ENCODE results near the gene BMP3. TPM values are rescaled to one million over a fixed set of nuclear protein-coding genes. Genes with fewer than 3 reads are reported as not detected.
A peak's percentile ranks its signal among the peaks of the same experiment; 100 is the strongest.

The BMP3 gene, protein sequence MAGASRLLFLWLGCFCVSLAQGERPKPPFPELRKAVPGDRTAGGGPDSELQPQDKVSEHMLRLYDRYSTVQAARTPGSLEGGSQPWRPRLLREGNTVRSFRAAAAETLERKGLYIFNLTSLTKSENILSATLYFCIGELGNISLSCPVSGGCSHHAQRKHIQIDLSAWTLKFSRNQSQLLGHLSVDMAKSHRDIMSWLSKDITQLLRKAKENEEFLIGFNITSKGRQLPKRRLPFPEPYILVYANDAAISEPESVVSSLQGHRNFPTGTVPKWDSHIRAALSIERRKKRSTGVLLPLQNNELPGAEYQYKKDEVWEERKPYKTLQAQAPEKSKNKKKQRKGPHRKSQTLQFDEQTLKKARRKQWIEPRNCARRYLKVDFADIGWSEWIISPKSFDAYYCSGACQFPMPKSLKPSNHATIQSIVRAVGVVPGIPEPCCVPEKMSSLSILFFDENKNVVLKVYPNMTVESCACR
- 10 to 100 TPM in 1 of 4 donors, 1 to 10 TPM in 1, under 1 TPM in 1, not detected in 1; 0.45 to 14.1 (median 7.8) TPM for polyA plus RNA-seq
- long read RNA-seq, donor 1, full-length matches to known transcripts = 3 of 33 reads
- long read RNA-seq, donor 1, partial matches to known transcripts = 30 of 33 reads
- long read RNA-seq, donor 1, other reads (novel, unspliced or antisense) = 0 of 33 reads
- long read RNA-seq, donor 2 = 0 reads
- long read RNA-seq, donor 3, full-length matches to known transcripts = 1 of 16 reads
- long read RNA-seq, donor 3, partial matches to known transcripts = 15 of 16 reads
- long read RNA-seq, donor 3, other reads (novel, unspliced or antisense) = 0 of 16 reads
- long read RNA-seq, donor 4 = 0 reads
- long read RNA-seq, donor 5 = 0 reads
- long read RNA-seq, donor 6, full-length matches to known transcripts = 1 of 1 reads
- long read RNA-seq, donor 6, partial matches to known transcripts = 0 of 1 reads
- long read RNA-seq, donor 6, other reads (novel, unspliced or antisense) = 0 of 1 reads
- long read RNA-seq, donor 7 = 0 reads
- long read RNA-seq, donor 8 = 0 reads
- long read RNA-seq, donor 9, full-length matches to known transcripts = 1 of 1 reads
- long read RNA-seq, donor 9, partial matches to known transcripts = 0 of 1 reads
- long read RNA-seq, donor 9, other reads (novel, unspliced or antisense) = 0 of 1 reads
- long read RNA-seq, donor 10, full-length matches to known transcripts = 3 of 3 reads
- long read RNA-seq, donor 10, partial matches to known transcripts = 0 of 3 reads
- long read RNA-seq, donor 10, other reads (novel, unspliced or antisense) = 0 of 3 reads

- Histone ChIP-seq H3K27me3 (ENCODE audit: control insufficient read depth in 3 of 3, insufficient read depth in 3 of 3, low read length in 3 of 3) (peaks cover 0 to 12% (median 10%) of the 10 kb centered on the region in 3 donors), H3K9me3 (ENCODE audit: control insufficient read depth in 2 of 2, insufficient read depth in 1 of 2, low read depth in 1 of 2, low read length in 1 of 2) (no peaks in the 10 kb centered on the region), H3K36me3 (ENCODE audit: control insufficient read depth in 3 of 3, insufficient read depth in 2 of 3, low read depth in 1 of 3, low read length in 3 of 3) (no peaks in the 10 kb centered on the region), H3K4me3 (ENCODE audit: low read depth in 1 of 3, low read length in 3 of 3) (peak within 1 kb of the TSS; percentile 34 to 72 (median 70)), H3K27ac (ENCODE audit: low read depth in 1 of 3, low read length in 2 of 3) (peak within 1 kb of the TSS; percentile 14 to 58 (median 55)), H3K4me1 (ENCODE audit: control insufficient read depth in 3 of 3, insufficient read depth in 2 of 3, low read depth in 1 of 3, low read length in 2 of 3) (peaks cover 0 to 4% (median 0%) of the 10 kb centered on the region in 3 donors)
- 1 to 2% (median 1%) methylated on average over 42 to 43 of the region's 43 CpGs for WGBS, 3 donors
- DNase-seq = peak in 1 of 2 donors; percentile 82
- no peak for FAIRE-seq
These were observed at the start of gene BMP3 for GRCh38 chr4:81030061-81030980. TSS of gene BMP3 (plus strand) at chr4:81030708. CDS start at chr4:81031285, 577 bp downstream.

- FAIRE-seq (no peak), DNase-seq (no peak)
- Histone ChIP-seq H3K27me3 (ENCODE audit: control insufficient read depth in 3 of 3, insufficient read depth in 3 of 3, low read length in 3 of 3) (no peaks in the 10 kb centered on the region), H3K27ac (ENCODE audit: low read depth in 1 of 3, low read length in 2 of 3) (no peak overlapping the region), H3K4me1 (ENCODE audit: control insufficient read depth in 3 of 3, insufficient read depth in 2 of 3, low read depth in 1 of 3, low read length in 2 of 3) (peaks cover 0 to 3% (median 0%) of the 10 kb centered on the region in 3 donors), H3K4me3 (ENCODE audit: low read depth in 1 of 3, low read length in 3 of 3) (no peak overlapping the region), H3K36me3 (ENCODE audit: control insufficient read depth in 3 of 3, insufficient read depth in 2 of 3, low read depth in 1 of 3, low read length in 3 of 3) (no peaks in the 10 kb centered on the region), H3K9me3 (ENCODE audit: control insufficient read depth in 2 of 2, insufficient read depth in 1 of 2, low read depth in 1 of 2, low read length in 1 of 2) (no peaks in the 10 kb centered on the region)
These were observed 44.5 kb upstream of the BMP3 start for GRCh38 chr4:80986011-80986410.

- Histone ChIP-seq H3K27me3 (ENCODE audit: control insufficient read depth in 3 of 3, insufficient read depth in 3 of 3, low read length in 3 of 3) (no peaks in the 10 kb centered on the region), H3K4me3 (ENCODE audit: low read depth in 1 of 3, low read length in 3 of 3) (no peak overlapping the region), H3K4me1 (ENCODE audit: control insufficient read depth in 3 of 3, insufficient read depth in 2 of 3, low read depth in 1 of 3, low read length in 2 of 3) (peaks cover 0 to 3% (median 0%) of the 10 kb centered on the region in 3 donors), H3K27ac (ENCODE audit: low read depth in 1 of 3, low read length in 2 of 3) (no peak overlapping the region), H3K9me3 (ENCODE audit: control insufficient read depth in 2 of 2, insufficient read depth in 1 of 2, low read depth in 1 of 2, low read length in 1 of 2) (no peaks in the 10 kb centered on the region), H3K36me3 (ENCODE audit: control insufficient read depth in 3 of 3, insufficient read depth in 2 of 3, low read depth in 1 of 3, low read length in 3 of 3) (no peaks in the 10 kb centered on the region)
- FAIRE-seq (peak; percentile 62), DNase-seq (peak; percentile 74 to 77)
- 0 to 10% (median 8%) methylated on average over 2 of the region's 2 CpGs for WGBS, 3 donors
These were observed 40.5 kb upstream of the BMP3 start for GRCh38 chr4:80989921-80990544.

GRCh38 chr4:80990851-80991250 lies 39.7 kb upstream of the BMP3 start:
- FAIRE-seq = no peak
- H3K4me1 ChIP-seq (ENCODE audit: control insufficient read depth in 3 of 3, insufficient read depth in 2 of 3, low read depth in 1 of 3, low read length in 2 of 3) = peaks cover 0 to 3% (median 0%) of the 10 kb centered on the region in 3 donors
- no peaks in the 10 kb centered on the region for H3K27me3 ChIP-seq (ENCODE audit: control insufficient read depth in 3 of 3, insufficient read depth in 3 of 3, low read length in 3 of 3)
- H3K27ac ChIP-seq (ENCODE audit: low read depth in 1 of 3, low read length in 2 of 3) = no peak overlapping the region
- H3K4me3 ChIP-seq (ENCODE audit: low read depth in 1 of 3, low read length in 3 of 3) = no peak overlapping the region
- no peaks in the 10 kb centered on the region for H3K36me3 ChIP-seq (ENCODE audit: control insufficient read depth in 3 of 3, insufficient read depth in 2 of 3, low read depth in 1 of 3, low read length in 3 of 3)
- no peaks in the 10 kb centered on the region for H3K9me3 ChIP-seq (ENCODE audit: control insufficient read depth in 2 of 2, insufficient read depth in 1 of 2, low read depth in 1 of 2, low read length in 1 of 2)
- 59 to 86% (median 62%) methylated on average over 2 of the region's 2 CpGs for WGBS, 3 donors
- no peak for DNase-seq

GRCh38 chr4:80999943-81000342 lies 30.6 kb upstream of the BMP3 start:
- no peaks in the 10 kb centered on the region for H3K27me3 ChIP-seq (ENCODE audit: control insufficient read depth in 3 of 3, insufficient read depth in 3 of 3, low read length in 3 of 3)
- no peak overlapping the region for H3K4me3 ChIP-seq (ENCODE audit: low read depth in 1 of 3, low read length in 3 of 3)
- no peak for DNase-seq
- FAIRE-seq = no peak
- peaks cover 0 to 3% of the 10 kb centered on the region in 2 donors for H3K9me3 ChIP-seq (ENCODE audit: control insufficient read depth in 2 of 2, insufficient read depth in 1 of 2, low read depth in 1 of 2, low read length in 1 of 2)
- no peaks in the 10 kb centered on the region for H3K36me3 ChIP-seq (ENCODE audit: control insufficient read depth in 3 of 3, insufficient read depth in 2 of 3, low read depth in 1 of 3, low read length in 3 of 3)
- WGBS, 3 donors = 81 to 86% (median 86%) methylated on average over 3 of the region's 3 CpGs
- peaks cover 0 to 11% (median 0%) of the 10 kb centered on the region in 3 donors for H3K4me1 ChIP-seq (ENCODE audit: control insufficient read depth in 3 of 3, insufficient read depth in 2 of 3, low read depth in 1 of 3, low read length in 2 of 3)
- H3K27ac ChIP-seq (ENCODE audit: low read depth in 1 of 3, low read length in 2 of 3) = no peak overlapping the region

GRCh38 chr4:81003597-81004111 lies 26.9 kb upstream of the BMP3 start:
- Histone ChIP-seq H3K27ac (ENCODE audit: low read depth in 1 of 3, low read length in 2 of 3) (peak overlapping the region in 1 of 3 donors; percentile 66), H3K4me1 (ENCODE audit: control insufficient read depth in 3 of 3, insufficient read depth in 2 of 3, low read depth in 1 of 3, low read length in 2 of 3) (peaks cover 0 to 11% (median 0%) of the 10 kb centered on the region in 3 donors), H3K27me3 (ENCODE audit: control insufficient read depth in 3 of 3, insufficient read depth in 3 of 3, low read length in 3 of 3) (no peaks in the 10 kb centered on the region), H3K4me3 (ENCODE audit: low read depth in 1 of 3, low read length in 3 of 3) (no peak overlapping the region), H3K36me3 (ENCODE audit: control insufficient read depth in 3 of 3, insufficient read depth in 2 of 3, low read depth in 1 of 3, low read length in 3 of 3) (no peaks in the 10 kb centered on the region), H3K9me3 (ENCODE audit: control insufficient read depth in 2 of 2, insufficient read depth in 1 of 2, low read depth in 1 of 2, low read length in 1 of 2) (peaks cover 0 to 3% of the 10 kb centered on the region in 2 donors)
- peak; percentile 71 to 75 for DNase-seq
- WGBS, 3 donors = 4 to 38% (median 12%) methylated on average over 2 of the region's 2 CpGs
- no peak for FAIRE-seq

DNA sequence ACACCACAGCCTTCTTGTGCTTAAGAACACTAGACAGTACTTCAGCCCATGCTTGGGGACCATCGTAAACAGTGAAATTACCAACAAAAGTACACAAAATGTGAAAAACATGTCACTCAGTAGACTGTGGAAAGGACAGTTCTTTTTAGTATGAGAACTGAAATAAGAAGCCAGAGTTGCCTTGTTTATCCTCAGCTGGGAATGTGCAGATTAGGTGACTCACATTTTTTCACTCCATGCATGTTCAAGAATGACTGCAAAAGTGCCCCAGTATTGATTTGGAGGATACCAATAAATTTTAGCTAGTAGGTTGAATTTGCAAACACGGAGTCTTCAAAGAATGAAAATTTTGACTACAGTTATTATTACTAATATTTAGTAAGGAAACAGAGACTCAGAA lies 23.1 kb upstream of the BMP3 start:
- WGBS, 3 donors = 86 to 97% (median 92%) methylated on average over 2 of the region's 2 CpGs
- no peak for FAIRE-seq
- H3K9me3 ChIP-seq (ENCODE audit: control insufficient read depth in 2 of 2, insufficient read depth in 1 of 2, low read depth in 1 of 2, low read length in 1 of 2) = peaks cover 0 to 10% of the 10 kb centered on the region in 2 donors
- no peaks in the 10 kb centered on the region for H3K27me3 ChIP-seq (ENCODE audit: control insufficient read depth in 3 of 3, insufficient read depth in 3 of 3, low read length in 3 of 3)
- peaks cover 0 to 14% (median 0%) of the 10 kb centered on the region in 3 donors for H3K4me1 ChIP-seq (ENCODE audit: control insufficient read depth in 3 of 3, insufficient read depth in 2 of 3, low read depth in 1 of 3, low read length in 2 of 3)
- no peak overlapping the region for H3K27ac ChIP-seq (ENCODE audit: low read depth in 1 of 3, low read length in 2 of 3)
- no peak overlapping the region for H3K4me3 ChIP-seq (ENCODE audit: low read depth in 1 of 3, low read length in 3 of 3)
- no peaks in the 10 kb centered on the region for H3K36me3 ChIP-seq (ENCODE audit: control insufficient read depth in 3 of 3, insufficient read depth in 2 of 3, low read depth in 1 of 3, low read length in 3 of 3)
- DNase-seq = no peak

Measured in small intestine (tissue), 16 donors.